Subcutaneous abdominal adipose tissue (tissue), 5 donors: ENCODE data around the gene CDKL5.

ENCODE experiments used
- H3K27ac ChIP-seq: one replicate; pipeline ENCODE4 v1.7.0; 2013; ENCODE audit warnings: low read depth, mild to moderate bottlenecking, inconsistent platforms, low read length, moderate library complexity
- H3K27me3 ChIP-seq, 5 donors: one replicate each; pipeline ENCODE4 v1.7.0; 2013; ENCODE audit warnings: low read length in 5 of 5, inconsistent platforms in 1 of 5; ENCODE audit not compliant: control insufficient read depth in 5 of 5, insufficient read depth in 4 of 5
- H3K36me3 ChIP-seq, 5 donors: one replicate each; pipeline ENCODE4 v1.7.0; 2013; ENCODE audit warnings: low read length in 5 of 5; ENCODE audit not compliant: control insufficient read depth in 5 of 5, insufficient read depth in 5 of 5
- H3K4me1 ChIP-seq, 5 donors: one replicate each; pipeline ENCODE4 v1.7.0; 2013; ENCODE audit warnings: low read length in 5 of 5, mild to moderate bottlenecking in 3 of 5, moderate library complexity in 1 of 5; ENCODE audit not compliant: control insufficient read depth in 5 of 5, insufficient read depth in 5 of 5
- H3K4me3 ChIP-seq, 5 donors: one replicate each; pipeline ENCODE4 v1.7.0; 2013; ENCODE audit warnings: low read length in 5 of 5, low read depth in 1 of 5
- H3K9ac ChIP-seq, 5 donors: one replicate each; pipeline ENCODE4 v1.7.0; 2013; ENCODE audit warnings: low read length in 5 of 5, mild to moderate bottlenecking in 4 of 5, moderate library complexity in 3 of 5
- H3K9me3 ChIP-seq, 5 donors: one replicate each; pipeline ENCODE4 v1.7.0; 2013; ENCODE audit warnings: low read length in 5 of 5; ENCODE audit not compliant: control insufficient read depth in 5 of 5
- donor health status: healthy.
- donor health status: healthy.
- donor health status: healthy.
- donor health status: healthy.
- donor health status: healthy.

Gene CDKL5

DNA sequence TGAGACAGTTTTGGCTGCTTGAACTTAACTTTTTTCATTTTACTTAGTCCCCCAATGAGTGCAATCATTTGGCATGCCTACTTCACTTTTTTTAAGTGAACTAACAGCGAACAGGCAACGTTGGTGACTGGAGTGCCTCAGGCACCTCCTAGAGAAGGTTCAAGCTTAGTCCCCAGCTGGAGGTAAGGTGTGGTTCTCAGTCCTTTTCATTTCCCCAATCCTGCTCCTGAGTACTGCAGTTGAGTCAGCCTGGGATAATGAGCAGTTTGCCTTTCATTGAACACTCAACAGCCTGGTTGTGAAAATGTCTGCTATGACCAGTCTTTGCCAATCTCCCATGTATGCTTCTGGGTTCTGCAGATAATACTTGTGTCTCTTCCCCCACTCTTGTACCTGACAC, 109.5 kb downstream of the CDKL5 start:
- H3K4me1 ChIP-seq = peaks cover 0 to 8% (median 3%) of the 10 kb centered on the region in 5 donors
- no peak overlapping the region for H3K27ac ChIP-seq
- H3K4me3 ChIP-seq = no peak overlapping the region

DNA sequence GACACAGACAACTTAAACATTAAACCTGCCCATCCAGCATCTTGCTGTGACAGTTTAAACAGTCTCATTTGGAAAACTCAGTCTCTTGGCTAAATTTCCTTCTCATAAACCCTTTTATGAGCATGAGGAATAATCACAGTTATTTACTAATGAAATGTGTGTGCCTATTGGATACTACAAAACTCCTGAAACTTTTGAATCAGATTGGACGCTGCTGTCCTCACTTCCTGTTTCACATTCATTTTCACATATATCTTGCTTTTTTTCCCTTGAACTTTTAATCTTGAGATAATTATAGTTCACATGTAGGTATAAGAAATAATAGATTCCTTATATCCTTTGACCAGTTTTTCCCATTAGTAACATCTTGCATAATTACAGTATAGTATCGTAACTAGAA, 111.7 kb downstream of the CDKL5 start:
- H3K4me3 ChIP-seq = no peak overlapping the region
- H3K9me3 ChIP-seq = no peaks in the 10 kb centered on the region
- H3K9ac ChIP-seq = no peak overlapping the region
- peaks cover 0 to 4% (median 0%) of the 10 kb centered on the region in 5 donors for H3K4me1 ChIP-seq
- no peaks in the 10 kb centered on the region for H3K36me3 ChIP-seq
- no peak overlapping the region for H3K27ac ChIP-seq
- peaks cover 0 to 8% (median 0%) of the 10 kb centered on the region in 5 donors for H3K27me3 ChIP-seq

More for the DNA sequence above, 109.5 kb downstream of the CDKL5 start:
- peaks cover 0 to 8% (median 0%) of the 10 kb centered on the region in 5 donors for H3K27me3 ChIP-seq
- no peaks in the 10 kb centered on the region for H3K9me3 ChIP-seq
- no peaks in the 10 kb centered on the region for H3K36me3 ChIP-seq
- no peak overlapping the region for H3K9ac ChIP-seq

DNA sequence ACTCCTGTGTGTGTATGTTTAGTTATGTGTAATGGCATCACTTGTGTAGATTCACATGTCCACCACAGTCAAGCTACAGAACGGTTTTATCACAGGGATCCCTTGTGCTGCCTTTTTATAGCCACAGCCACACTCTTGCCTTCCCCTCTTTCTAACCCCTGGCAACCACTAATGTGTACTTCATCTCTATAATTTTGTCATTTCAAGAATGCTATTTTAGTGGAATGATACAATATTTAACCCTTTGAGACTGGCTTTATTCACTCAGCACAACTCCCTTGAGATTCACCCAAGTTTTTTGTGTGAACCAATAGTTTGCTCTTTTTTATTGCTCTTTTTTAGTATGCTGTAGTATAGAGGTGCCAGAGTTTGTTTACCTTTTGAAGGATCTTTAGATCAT, 112.1 kb downstream of the CDKL5 start:
- H3K9me3 ChIP-seq = no peaks in the 10 kb centered on the region
- H3K27ac ChIP-seq = no peak overlapping the region
- H3K27me3 ChIP-seq = peaks cover 0 to 8% (median 0%) of the 10 kb centered on the region in 5 donors
- H3K9ac ChIP-seq = no peak overlapping the region
- peaks cover 0 to 4% (median 0%) of the 10 kb centered on the region in 5 donors for H3K4me1 ChIP-seq
- no peaks in the 10 kb centered on the region for H3K36me3 ChIP-seq
- H3K4me3 ChIP-seq = no peak overlapping the region

DNA sequence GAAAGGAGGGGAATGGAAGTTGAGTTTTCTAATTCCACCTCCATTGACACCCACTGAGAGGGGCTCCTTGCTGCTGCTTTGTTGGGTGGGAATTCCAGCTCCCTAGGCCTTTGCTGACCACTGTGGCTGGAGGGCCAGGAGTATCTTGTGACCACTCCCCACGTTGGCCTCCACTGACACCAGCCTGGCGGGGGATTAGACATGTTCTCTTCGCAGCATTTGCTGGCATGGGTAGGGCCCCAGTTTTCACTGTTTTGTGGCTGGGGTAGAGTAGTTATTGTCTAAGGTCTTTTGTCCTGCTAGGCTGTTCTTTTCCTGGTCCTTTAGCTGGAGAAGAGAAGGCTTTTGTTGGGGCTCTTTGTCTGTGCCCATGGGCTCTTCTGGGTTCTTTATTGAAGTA, 116.7 kb downstream of the CDKL5 start:
- Histone ChIP-seq H3K27me3 (no peaks in the 10 kb centered on the region), H3K36me3 (no peaks in the 10 kb centered on the region), H3K27ac (no peak overlapping the region), H3K4me3 (no peak overlapping the region), H3K9ac (no peak overlapping the region), H3K4me1 (no peaks in the 10 kb centered on the region), H3K9me3 (no peaks in the 10 kb centered on the region)

DNA sequence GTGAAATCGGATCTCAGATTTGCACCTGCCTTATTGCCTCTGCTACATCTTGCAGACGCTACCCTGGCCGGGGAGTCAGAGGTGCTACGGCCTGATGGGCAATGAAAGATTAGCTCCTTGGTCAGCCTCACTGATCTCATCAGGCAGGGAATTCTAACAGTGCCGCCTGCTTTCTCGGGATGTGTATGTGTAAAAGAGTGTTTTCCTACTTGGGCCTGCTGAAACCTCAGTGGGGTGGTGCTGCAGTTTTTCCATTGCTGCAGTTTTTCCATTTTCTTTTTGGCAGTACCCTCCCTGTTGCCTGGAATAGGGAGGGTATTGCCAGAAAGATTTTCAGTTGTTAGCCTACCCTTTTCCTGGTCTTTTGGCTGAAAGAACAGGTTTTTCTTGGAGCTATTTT, 117.5 kb downstream of the CDKL5 start:
- Histone ChIP-seq H3K9me3 (no peaks in the 10 kb centered on the region), H3K9ac (no peak overlapping the region), H3K36me3 (no peaks in the 10 kb centered on the region), H3K4me3 (no peak overlapping the region), H3K27me3 (no peaks in the 10 kb centered on the region), H3K27ac (no peak overlapping the region), H3K4me1 (no peaks in the 10 kb centered on the region)

DNA sequence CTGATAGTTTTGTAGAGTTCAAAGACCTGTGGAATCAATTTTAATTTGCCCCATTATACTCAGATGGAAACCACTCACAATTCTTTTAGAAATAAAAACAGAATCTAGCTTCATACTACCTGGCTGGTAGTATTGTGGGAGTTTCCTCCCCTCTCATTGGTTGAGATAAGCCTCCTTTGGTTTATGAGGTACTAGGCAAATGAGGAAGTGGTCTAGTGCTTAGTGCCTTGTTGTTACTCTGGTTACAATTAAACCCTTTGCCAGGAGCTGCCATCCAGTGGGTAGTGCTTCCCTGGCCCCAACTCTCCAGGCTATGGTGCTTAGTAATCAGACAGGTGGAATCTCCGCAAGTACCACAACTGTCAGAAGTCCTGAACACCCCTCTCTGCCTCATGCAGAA, 118.3 kb downstream of the CDKL5 start:
- Histone ChIP-seq H3K9me3 (no peaks in the 10 kb centered on the region), H3K4me1 (no peaks in the 10 kb centered on the region)

DNA sequence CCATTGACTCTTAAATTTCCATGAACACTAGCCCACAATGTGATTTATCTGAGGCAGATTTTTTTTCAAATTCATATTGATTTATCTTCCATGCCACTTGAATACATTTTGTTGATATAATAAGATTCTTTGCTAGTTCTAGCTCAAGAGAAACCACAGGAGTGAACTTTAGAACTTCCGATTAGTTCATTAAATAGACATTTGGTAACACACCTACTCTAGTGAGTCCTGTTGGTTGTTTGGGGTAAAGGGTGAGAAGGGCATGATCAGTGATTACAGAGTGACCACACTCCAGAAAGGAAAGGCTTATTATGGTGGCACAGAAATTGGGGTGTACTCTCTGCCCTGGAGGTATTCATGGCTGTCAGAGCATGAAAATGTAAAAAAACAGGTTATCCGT, 120.4 kb downstream of the CDKL5 start:
- no peaks in the 10 kb centered on the region for H3K4me1 ChIP-seq
- H3K36me3 ChIP-seq = no peaks in the 10 kb centered on the region
- H3K9me3 ChIP-seq = no peaks in the 10 kb centered on the region
- no peak overlapping the region for H3K9ac ChIP-seq
- no peak overlapping the region for H3K27ac ChIP-seq
- peaks cover 0 to 4% (median 0%) of the 10 kb centered on the region in 5 donors for H3K27me3 ChIP-seq
- no peak overlapping the region for H3K4me3 ChIP-seq

More for the DNA sequence above, 118.3 kb downstream of the CDKL5 start:
- H3K27ac ChIP-seq = no peak overlapping the region
- H3K36me3 ChIP-seq = no peaks in the 10 kb centered on the region
- H3K27me3 ChIP-seq = no peaks in the 10 kb centered on the region
- no peak overlapping the region for H3K4me3 ChIP-seq
- no peak overlapping the region for H3K9ac ChIP-seq

DNA sequence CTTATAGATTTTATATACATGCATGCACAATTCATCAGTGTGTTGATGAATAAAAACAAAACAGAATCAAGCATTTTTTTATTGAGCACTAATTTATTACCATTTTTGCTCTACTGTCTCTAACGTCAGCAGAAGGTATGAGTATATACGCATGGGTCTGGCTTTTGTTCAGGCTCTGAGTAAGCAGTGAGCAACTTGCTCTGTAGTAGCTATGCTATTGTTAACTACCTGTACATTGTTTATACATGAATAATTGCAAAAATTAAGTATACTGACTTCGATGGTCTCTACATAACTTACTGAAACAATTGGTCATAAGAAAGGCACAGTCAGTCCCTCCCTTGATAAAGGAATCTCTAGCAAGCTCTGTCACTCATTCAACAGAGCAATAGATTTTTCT, 123.6 kb downstream of the CDKL5 start:
- Histone ChIP-seq H3K36me3 (no peaks in the 10 kb centered on the region), H3K4me1 (no peaks in the 10 kb centered on the region), H3K27ac (no peak overlapping the region), H3K9ac (no peak overlapping the region), H3K4me3 (no peak overlapping the region), H3K27me3 (peaks cover 0 to 4% (median 0%) of the 10 kb centered on the region in 5 donors), H3K9me3 (no peaks in the 10 kb centered on the region)

DNA sequence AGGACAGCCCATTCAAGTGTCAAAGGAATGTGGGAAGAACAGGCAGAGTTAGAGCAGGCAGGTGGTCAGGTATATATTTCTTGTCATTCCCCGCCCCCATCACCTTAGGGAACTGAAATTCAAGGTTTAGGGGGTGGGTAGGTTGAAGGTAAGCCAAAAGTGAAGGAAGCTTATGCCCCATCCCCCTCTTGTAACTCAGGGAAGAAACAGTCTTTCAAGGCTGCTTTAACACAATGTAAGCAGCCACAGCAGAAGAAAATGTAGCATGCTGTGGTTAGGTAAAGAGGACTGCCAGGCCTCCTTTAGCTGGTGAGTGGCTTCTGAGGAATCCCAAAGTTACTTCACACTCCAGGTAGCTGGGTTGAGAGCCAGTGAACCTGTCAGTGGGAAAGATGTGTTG, 124.2 kb downstream of the CDKL5 start:
- Histone ChIP-seq H3K27ac (no peak overlapping the region), H3K4me1 (no peaks in the 10 kb centered on the region), H3K27me3 (peaks cover 0 to 4% (median 0%) of the 10 kb centered on the region in 5 donors), H3K4me3 (no peak overlapping the region), H3K9ac (no peak overlapping the region), H3K9me3 (no peaks in the 10 kb centered on the region), H3K36me3 (no peaks in the 10 kb centered on the region)

DNA sequence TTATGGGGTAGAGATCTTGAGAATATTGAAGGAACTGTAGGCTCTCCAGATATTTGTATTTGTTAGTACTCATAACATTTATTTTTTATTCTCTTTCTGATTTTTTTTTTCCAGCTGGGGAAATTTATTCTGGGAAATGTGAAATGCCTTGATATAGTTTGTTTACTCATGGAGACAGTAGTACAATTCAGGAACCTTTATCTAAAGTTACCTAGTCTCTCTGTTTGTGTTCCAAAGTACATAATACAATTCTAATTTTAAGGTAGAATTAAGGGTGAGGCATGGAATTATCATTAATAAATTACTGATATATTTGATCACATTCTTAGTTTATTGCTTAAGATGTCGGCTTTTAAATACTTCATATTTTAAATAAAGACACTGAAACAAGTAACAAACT, 132.5 kb downstream of the CDKL5 start:
- H3K9ac ChIP-seq = no peak overlapping the region
- H3K36me3 ChIP-seq = no peaks in the 10 kb centered on the region
- H3K4me1 ChIP-seq = no peaks in the 10 kb centered on the region
- H3K9me3 ChIP-seq = no peaks in the 10 kb centered on the region
- no peaks in the 10 kb centered on the region for H3K27me3 ChIP-seq
- no peak overlapping the region for H3K27ac ChIP-seq
- no peak overlapping the region for H3K4me3 ChIP-seq

DNA sequence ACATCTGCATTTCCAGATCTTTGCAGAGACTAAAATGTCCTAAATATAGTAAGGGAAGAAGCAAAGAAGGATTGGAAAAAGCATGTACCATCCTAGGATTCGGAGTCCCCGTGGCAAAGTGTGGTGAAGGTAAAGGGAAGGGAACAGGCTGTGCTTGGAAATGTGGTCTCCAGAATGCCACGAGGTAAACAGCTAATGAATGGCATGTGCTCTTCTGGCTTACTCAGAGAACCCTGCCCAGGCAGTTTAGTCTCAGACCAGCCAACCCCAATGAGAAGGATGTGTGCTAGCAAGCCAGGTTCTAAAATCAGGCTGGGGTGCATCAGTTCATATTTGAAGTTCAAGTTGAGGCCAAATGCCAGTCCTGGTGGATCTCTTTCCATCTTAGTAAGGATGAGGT, 133.4 kb downstream of the CDKL5 start:
- Histone ChIP-seq H3K9ac (no peak overlapping the region), H3K4me3 (no peak overlapping the region), H3K9me3 (no peaks in the 10 kb centered on the region), H3K4me1 (no peaks in the 10 kb centered on the region), H3K27me3 (no peaks in the 10 kb centered on the region), H3K36me3 (no peaks in the 10 kb centered on the region), H3K27ac (no peak overlapping the region)
